Neural cell (in vitro differentiated cells): ENCODE data around the gene CACNA1E. TPM values are rescaled to one million over a fixed set of nuclear protein-coding genes. Genes with fewer than 3 reads are reported as not detected.

ENCODE experiments used
- H2AFZ ChIP-seq: fragments of 200-600, 300-800 bp; sonication (generic), shearing (Covaris generic); 2 replicates; pipeline ENCODE4 v1.6.0; 2014; ENCODE audit warnings: low read depth, mild to moderate bottlenecking, antibody characterized with exemption, low read length, moderate library complexity
- H3F3A ChIP-seq: fragments of 200-600 bp; shearing (Covaris generic); 2 replicates; pipeline ENCODE4 v1.6.1; 2016; ENCODE audit warnings: mild to moderate bottlenecking, moderate library complexity, mixed read lengths, antibody characterized with exemption, low read length; ENCODE audit not compliant: insufficient read depth, poor library complexity, severe bottlenecking
- H3K27ac ChIP-seq: fragments of 200-600, 300-800 bp; sonication (generic), shearing (Covaris generic); 2 replicates; pipeline ENCODE4 v1.5.1; 2014; ENCODE audit warnings: mild to moderate bottlenecking, low read length, moderate library complexity
- H3K27me3 ChIP-seq: fragments of 300-800, 200-600 bp; sonication (generic), shearing (Covaris generic); 2 replicates; pipeline ENCODE4 v1.6.0; 2014; ENCODE audit warnings: mild to moderate bottlenecking, low read depth, low read length, moderate library complexity; ENCODE audit not compliant: insufficient read depth
- H3K36me3 ChIP-seq: fragments of 300-800, 200-600 bp; sonication (generic), shearing (Covaris generic); 2 replicates; pipeline ENCODE4 v1.5.1; 2014; ENCODE audit warnings: mild to moderate bottlenecking, antibody characterized with exemption, low read length, moderate library complexity; ENCODE audit not compliant: insufficient read depth
- H3K4me2 ChIP-seq: fragments of 300-800, 200-600 bp; sonication (generic), shearing (Covaris generic); 2 replicates; pipeline ENCODE4 v1.6.0; 2014; ENCODE audit warnings: mild to moderate bottlenecking, low read length
- H3K4me3 ChIP-seq: fragments of 300-800, 200-600 bp; sonication (generic), shearing (Covaris generic); 2 replicates; pipeline ENCODE4 v1.5.1; 2014; ENCODE audit warnings: mild to moderate bottlenecking, low read length, moderate library complexity
- H3K79me2 ChIP-seq: fragments of 200-600 bp; shearing (Covaris generic); replicated peaks from 2 replicates; pipeline ENCODE4 v1.6.0; 2014; ENCODE audit warnings: mild to moderate bottlenecking, low read length, moderate library complexity; ENCODE audit not compliant: insufficient read depth
- H3K9ac ChIP-seq: fragments of 300-800, 200-600 bp; sonication (generic), shearing (Covaris generic); 2 replicates; pipeline ENCODE4 v1.6.1; 2016; ENCODE audit warnings: mild to moderate bottlenecking, low read length, mixed read lengths
- H3K9me2 ChIP-seq: fragments of 200-600 bp; shearing (Covaris generic); 2 replicates; pipeline ENCODE4 v1.6.1; 2016; ENCODE audit warnings: mild to moderate bottlenecking, low read length, mixed read lengths; ENCODE audit not compliant: insufficient read depth
- H3K9me3 ChIP-seq: fragments of 200-600, 300-800 bp; sonication (generic), shearing (Covaris generic); 2 replicates; pipeline ENCODE4 v1.6.1; 2016; ENCODE audit warnings: mild to moderate bottlenecking, mixed run types, low read length, moderate library complexity, mixed read lengths
- H4K20me1 ChIP-seq: fragments of 200-600 bp; shearing (Covaris generic); 2 replicates; pipeline ENCODE4 v1.6.1; 2016; ENCODE audit warnings: mild to moderate bottlenecking, mixed run types; ENCODE audit not compliant: insufficient read depth
- CTCF ChIP-seq: fragments of 450-650 bp; IDR thresholded peaks from 2 replicates; pipeline ENCODE4 v1.5.1; 2014; ENCODE audit warnings: antibody characterized with exemption, mild to moderate bottlenecking, moderate library complexity; ENCODE audit not compliant: poor library complexity, severe bottlenecking
- EP300 ChIP-seq: fragments of 450-650 bp; conservative IDR thresholded peaks from 2 replicates; pipeline ENCODE4 v1.6.1; 2014; ENCODE audit warnings: antibody characterized with exemption, mild to moderate bottlenecking, moderate library complexity; ENCODE audit not compliant: poor library complexity, severe bottlenecking
- EZH2 ChIP-seq: fragments of 200-600, 300-800 bp; shearing (Covaris generic), sonication (generic); IDR thresholded peaks from 2 replicates; pipeline ENCODE4 v1.6.1; 2014; ENCODE audit warnings: antibody characterized with exemption, low read length, borderline replicate concordance, mild to moderate bottlenecking; ENCODE audit not compliant: insufficient read depth, poor library complexity, severe bottlenecking
- MXI1 ChIP-seq: fragments of 450-650 bp; conservative IDR thresholded peaks from 2 replicates; pipeline ENCODE4 v1.6.1; 2014; ENCODE audit warnings: antibody characterized with exemption, mild to moderate bottlenecking; ENCODE audit not compliant: poor library complexity, severe bottlenecking
- POLR2AphosphoS5 ChIP-seq: IDR thresholded peaks from 2 replicates; pipeline ENCODE4 v1.6.1; 2012
- RAD21 ChIP-seq: fragments of 450-650 bp; conservative IDR thresholded peaks from 2 replicates; pipeline ENCODE4 v1.6.1; 2014; ENCODE audit warnings: antibody characterized with exemption, mild to moderate bottlenecking, moderate library complexity
- SMC3 ChIP-seq: fragments of 450-650 bp; conservative IDR thresholded peaks from 2 replicates; pipeline ENCODE4 v1.6.1; 2014; ENCODE audit warnings: antibody characterized with exemption, mild to moderate bottlenecking, moderate library complexity; ENCODE audit not compliant: poor library complexity
- TAF1 ChIP-seq: IDR thresholded peaks from 2 replicates; pipeline ENCODE4 v1.6.1; 2012; ENCODE audit warnings: low read depth
- polyA plus RNA-seq: library from polyadenylated mRNA; depleted of rRNA; stranded (reverse); fragments of >200 nt; gene quantifications from 2 replicates; pipeline ENCODE4 v1.2.3, GENCODE V29; 2014
- TF ChIP-seq, protein P1 (sequence below): IDR thresholded peaks from 2 replicates; pipeline ENCODE4 v1.6.1; 2012; ENCODE audit warnings: borderline replicate concordance

The CACNA1E gene
- polyA plus RNA-seq, 1 donor from 2014 or later: 29.5 TPM

DNA sequence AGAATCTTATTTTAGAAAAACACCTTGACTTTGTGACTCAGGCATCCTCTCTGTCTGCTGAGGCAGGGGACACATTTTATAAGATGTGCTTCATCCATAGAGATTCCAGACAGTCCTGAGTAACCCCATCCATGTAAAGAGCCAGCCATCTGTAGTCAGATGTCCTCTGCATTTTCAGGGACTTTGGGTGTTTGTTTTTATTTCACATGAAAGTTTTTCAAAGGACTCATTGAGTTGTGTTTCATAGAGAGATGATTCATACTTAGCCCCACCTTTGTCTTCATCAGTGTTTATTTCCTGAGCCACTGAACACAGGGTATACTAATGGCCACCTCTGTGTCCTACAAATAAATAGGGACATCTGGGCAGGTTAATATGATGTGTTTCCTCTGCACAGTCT is 280.4 kb downstream of the CACNA1E start:
- no peaks in the 10 kb centered on the region for H3F3A ChIP-seq
- no peaks in the 10 kb centered on the region for H3K9me3 ChIP-seq
- H3K4me2 ChIP-seq: no peak overlapping the region
- no peaks in the 10 kb centered on the region for H4K20me1 ChIP-seq
- no peak overlapping the region for H3K27ac ChIP-seq
- H3K9ac ChIP-seq: no peak overlapping the region
- H3K4me3 ChIP-seq: no peak overlapping the region
- peaks cover 7% of the 10 kb centered on the region for H3K27me3 ChIP-seq
- no peaks in the 10 kb centered on the region for H3K79me2 ChIP-seq
- no peaks in the 10 kb centered on the region for H3K9me2 ChIP-seq
- peaks cover 12% of the 10 kb centered on the region for H3K36me3 ChIP-seq
- TF ChIP-seq EZH2 (no peak), MXI1 (no peak), SMC3 (no peak), RAD21 (no peak), POLR2AphosphoS5 (no peak), EP300 (no peak), TAF1 (no peak), CTCF (no peak)
- TF ChIP-seq, protein P1, sequence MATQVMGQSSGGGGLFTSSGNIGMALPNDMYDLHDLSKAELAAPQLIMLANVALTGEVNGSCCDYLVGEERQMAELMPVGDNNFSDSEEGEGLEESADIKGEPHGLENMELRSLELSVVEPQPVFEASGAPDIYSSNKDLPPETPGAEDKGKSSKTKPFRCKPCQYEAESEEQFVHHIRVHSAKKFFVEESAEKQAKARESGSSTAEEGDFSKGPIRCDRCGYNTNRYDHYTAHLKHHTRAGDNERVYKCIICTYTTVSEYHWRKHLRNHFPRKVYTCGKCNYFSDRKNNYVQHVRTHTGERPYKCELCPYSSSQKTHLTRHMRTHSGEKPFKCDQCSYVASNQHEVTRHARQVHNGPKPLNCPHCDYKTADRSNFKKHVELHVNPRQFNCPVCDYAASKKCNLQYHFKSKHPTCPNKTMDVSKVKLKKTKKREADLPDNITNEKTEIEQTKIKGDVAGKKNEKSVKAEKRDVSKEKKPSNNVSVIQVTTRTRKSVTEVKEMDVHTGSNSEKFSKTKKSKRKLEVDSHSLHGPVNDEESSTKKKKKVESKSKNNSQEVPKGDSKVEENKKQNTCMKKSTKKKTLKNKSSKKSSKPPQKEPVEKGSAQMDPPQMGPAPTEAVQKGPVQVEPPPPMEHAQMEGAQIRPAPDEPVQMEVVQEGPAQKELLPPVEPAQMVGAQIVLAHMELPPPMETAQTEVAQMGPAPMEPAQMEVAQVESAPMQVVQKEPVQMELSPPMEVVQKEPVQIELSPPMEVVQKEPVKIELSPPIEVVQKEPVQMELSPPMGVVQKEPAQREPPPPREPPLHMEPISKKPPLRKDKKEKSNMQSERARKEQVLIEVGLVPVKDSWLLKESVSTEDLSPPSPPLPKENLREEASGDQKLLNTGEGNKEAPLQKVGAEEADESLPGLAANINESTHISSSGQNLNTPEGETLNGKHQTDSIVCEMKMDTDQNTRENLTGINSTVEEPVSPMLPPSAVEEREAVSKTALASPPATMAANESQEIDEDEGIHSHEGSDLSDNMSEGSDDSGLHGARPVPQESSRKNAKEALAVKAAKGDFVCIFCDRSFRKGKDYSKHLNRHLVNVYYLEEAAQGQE: no peak
- H2AFZ ChIP-seq: no peak overlapping the region

- H2AFZ ChIP-seq: no peak overlapping the region
- no peaks in the 10 kb centered on the region for H3K79me2 ChIP-seq
- no peak overlapping the region for H3K27ac ChIP-seq
- TF ChIP-seq EZH2 (no peak), MXI1 (no peak), EP300 (no peak), TAF1 (no peak), CTCF (no peak), POLR2AphosphoS5 (no peak), RAD21 (no peak), SMC3 (no peak)
- TF ChIP-seq, protein P1: no peak
- H3K9me2 ChIP-seq: no peaks in the 10 kb centered on the region
- no peak overlapping the region for H3K9ac ChIP-seq
- H3K27me3 ChIP-seq: peaks cover 7% of the 10 kb centered on the region
- no peak overlapping the region for H3K4me3 ChIP-seq
- H3K9me3 ChIP-seq: no peaks in the 10 kb centered on the region
- H3K36me3 ChIP-seq: peaks cover 13% of the 10 kb centered on the region
- H3F3A ChIP-seq: no peaks in the 10 kb centered on the region
- no peak overlapping the region for H3K4me2 ChIP-seq
- no peaks in the 10 kb centered on the region for H4K20me1 ChIP-seq
These were observed 282.2 kb downstream of the CACNA1E start for GRCh38 chr1:181765451-181766026.
